ENCODE data around the gene SVIL.
"Not testable (repeated sequence)": the region's sequence is repeated elsewhere in the genome, so short reads cannot be mapped to it uniquely, and the experiment has no call there.

The SVIL gene

DNA sequence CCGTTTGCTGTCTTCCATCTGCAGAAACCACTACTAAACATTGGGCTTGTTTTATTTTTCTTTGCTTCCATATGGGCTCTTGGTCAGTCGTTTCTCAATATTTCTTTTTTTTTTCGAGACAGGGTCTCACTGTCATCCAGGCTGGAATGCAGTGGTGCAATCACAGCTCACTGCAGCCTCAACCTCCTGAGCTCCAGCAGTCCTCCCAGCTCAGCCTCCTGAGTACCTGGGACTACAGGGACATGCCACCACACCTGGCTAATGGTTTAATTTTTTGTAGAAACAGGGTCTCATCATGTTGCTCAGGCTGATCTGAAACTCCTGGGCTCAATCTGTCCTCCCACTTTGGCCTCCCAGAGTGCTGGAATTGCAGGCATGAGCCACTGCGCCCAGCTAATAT, 182.8 kb downstream of the SVIL start:
- TF ChIP-seq CTCF (IDR thresholded peaks at IDR 0.05; ENCODE audit: insufficient read depth, low read length, missing control alignments), result no peak
- CTCF ChIA-PET, result interaction anchor here (1.1 to 8.5 kb wide), 5 partner anchors 9 to 75 kb away, joined by 3 to 72 read pairs (median 13); no protein-coding TSS in a partner anchor
- DNase-seq (ENCODE audit: low read depth, low spot score), result no peak
- POLR2A ChIA-PET, result no interaction called here
- no peak overlapping the region for H3K4me3 ChIP-seq (ENCODE audit: low read depth, low read length)

DNA sequence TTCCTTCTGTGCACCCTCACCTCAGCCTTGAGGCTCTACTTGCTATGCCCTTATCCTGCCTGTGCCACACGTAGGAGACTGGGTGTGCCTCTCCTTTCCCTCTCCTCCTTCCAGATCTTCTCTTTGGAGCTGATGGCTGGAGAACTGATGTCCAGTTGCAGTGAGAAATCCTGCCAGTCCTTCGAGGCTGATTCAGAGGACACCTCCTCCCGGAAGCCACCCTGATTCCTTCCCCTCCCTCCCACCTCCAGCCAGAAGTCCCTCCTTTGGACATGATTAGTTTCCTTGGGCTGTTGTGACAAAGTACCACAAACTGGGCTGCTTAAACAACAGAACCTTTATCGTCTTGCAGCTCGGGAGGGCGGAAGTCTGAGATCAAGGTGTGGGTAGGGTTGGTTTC, 184.4 kb downstream of the SVIL start:
- POLR2A ChIA-PET, result no interaction called here
- no peak for TF ChIP-seq CTCF (IDR thresholded peaks at IDR 0.05; ENCODE audit: insufficient read depth, low read length, missing control alignments)
- CTCF ChIA-PET, result interaction anchor here (0.9 to 8.5 kb wide), 9 partner anchors 8 to 85 kb away, joined by 3 to 72 read pairs (median 7); no protein-coding TSS in a partner anchor
- DNase-seq (ENCODE audit: low read depth, low spot score), result no peak
- H3K4me3 ChIP-seq (ENCODE audit: low read depth, low read length), result no peak overlapping the region

DNA sequence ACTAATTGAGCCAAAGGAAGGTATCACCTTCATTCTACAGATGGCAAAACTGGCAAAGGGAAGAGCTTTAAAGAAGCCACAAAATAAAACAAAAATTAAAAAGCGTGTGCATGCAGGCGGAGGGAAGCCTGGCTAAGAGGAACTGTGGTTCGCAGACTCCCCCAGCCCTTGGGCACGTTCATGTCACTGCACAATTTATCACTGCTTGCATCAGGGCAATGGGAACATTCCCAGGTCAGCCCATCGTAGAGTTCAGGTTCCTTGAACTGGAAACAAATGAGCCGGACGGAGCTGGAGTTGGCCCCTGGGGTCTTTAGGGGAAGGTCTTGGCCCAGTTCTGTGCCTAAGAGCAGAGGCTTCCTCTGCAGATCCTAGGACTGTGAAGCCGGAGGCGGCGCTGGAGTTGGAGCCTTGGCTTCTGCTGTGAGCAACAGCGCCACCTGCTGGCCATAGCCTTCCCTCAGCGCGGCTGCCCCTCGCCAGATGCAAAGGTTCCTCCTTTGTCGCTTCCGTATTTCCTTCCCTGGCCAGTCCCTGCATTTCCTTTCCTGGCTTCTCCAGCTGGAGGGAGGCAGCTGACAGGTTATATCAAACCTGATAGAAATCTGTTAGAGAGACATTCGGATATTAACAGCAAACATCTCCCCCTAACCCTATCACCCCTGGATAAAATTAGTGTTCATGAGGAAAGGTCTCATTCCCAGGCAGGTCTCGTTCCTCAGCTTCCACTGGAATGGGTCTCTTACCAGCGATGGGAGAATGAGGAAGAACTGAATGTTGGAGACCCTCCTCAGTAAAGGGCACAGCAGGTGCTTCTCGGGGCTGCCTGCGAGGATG, 185.8 kb downstream of the SVIL start:
- TF ChIP-seq CTCF (IDR thresholded peaks at IDR 0.05; ENCODE audit: insufficient read depth, low read length, missing control alignments), result peak; percentile 77
- CTCF ChIA-PET, result interaction anchor here (0.7 to 8.5 kb wide), 34 partner anchors 10 to 826 kb away, joined by 3 to 72 read pairs (median 5); no protein-coding TSS in a partner anchor
- POLR2A ChIA-PET; H3K4me3 ChIP-seq (ENCODE audit: low read depth, low read length); DNase-seq (ENCODE audit: low read depth, low spot score): not testable (repeated sequence)

DNA sequence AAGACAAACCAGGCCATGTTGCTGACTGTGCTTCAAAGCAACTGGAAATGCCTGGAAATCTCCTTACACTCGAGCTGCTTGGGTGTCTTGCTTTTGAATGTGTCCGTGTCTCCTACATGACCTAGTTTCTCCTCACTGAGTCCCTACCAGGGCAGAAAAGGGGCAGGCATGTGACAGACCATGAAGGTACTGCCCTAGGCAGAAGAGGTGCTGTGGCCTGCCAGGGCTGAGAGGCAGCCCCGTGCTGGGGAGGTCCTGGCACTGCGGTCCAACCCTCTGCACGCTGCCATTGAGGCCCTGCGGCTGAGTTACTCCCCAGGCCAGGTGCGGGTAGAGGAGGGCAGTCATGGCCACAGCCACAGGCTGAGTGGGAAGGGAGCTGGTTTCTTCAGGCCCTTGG, 186.6 kb downstream of the SVIL start:
- POLR2A ChIA-PET, result no interaction called here

GRCh38 chr10:29446327-29446726, 188.4 kb downstream of the SVIL start:
- TF ChIP-seq CTCF (IDR thresholded peaks at IDR 0.05; ENCODE audit: insufficient read depth, low read length, missing control alignments), result no peak
- ChIA-PET POLR2A (no interaction called here), CTCF (interaction anchor here (0.7 to 8.5 kb wide), 21 partner anchors 10 to 95 kb away, joined by 3 to 72 read pairs (median 6); no protein-coding TSS in a partner anchor)
- no peak for DNase-seq (ENCODE audit: low read depth, low spot score)
- H3K4me3 ChIP-seq (ENCODE audit: low read depth, low read length), result no peak overlapping the region

More for the DNA sequence above, 186.6 kb downstream of the SVIL start:
- TF ChIP-seq CTCF (IDR thresholded peaks at IDR 0.05; ENCODE audit: insufficient read depth, low read length, missing control alignments), result no peak
- no peak for DNase-seq (ENCODE audit: low read depth, low spot score)
- CTCF ChIA-PET, result interaction anchor here (0.7 to 8.5 kb wide), 28 partner anchors 10 to 819 kb away, joined by 3 to 72 read pairs (median 8); no protein-coding TSS in a partner anchor
- no peak overlapping the region for H3K4me3 ChIP-seq (ENCODE audit: low read depth, low read length)

DNA sequence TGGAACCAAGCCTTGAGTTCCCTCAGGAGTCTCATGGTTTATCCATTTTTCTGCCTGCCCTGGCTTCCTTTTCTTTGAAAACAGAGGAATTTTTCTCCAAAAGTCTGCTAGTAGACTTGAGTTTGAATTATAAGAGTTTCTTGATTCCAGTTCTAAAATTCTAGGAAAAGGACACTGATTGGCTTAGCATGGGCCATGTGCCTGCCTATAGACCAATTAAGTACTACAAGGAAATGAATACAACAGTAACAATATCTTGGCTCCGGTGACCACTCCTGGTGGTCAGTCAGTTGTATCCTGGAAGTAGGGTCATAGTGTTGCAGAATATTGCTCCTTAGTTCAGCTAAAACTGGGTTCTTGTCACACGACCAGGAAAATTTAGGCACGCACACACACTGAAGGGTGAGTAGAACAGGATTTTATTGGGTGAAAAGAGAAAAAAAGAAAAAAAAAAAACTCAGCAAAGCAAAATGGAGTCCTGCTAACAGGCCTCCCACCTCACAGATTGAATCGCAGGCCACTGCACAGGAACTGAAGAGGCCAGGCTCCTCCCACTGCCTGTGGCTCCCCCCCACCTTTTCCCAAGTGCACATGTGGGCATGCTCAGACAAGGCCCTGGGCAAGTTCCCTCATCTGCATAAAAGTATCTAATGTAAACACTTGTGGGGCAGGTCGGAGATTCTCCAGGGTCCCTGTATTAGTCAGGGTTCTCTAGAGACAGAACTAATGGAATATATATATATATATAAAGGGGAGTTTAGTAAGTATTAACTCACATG, 190.8 kb downstream of the SVIL start:
- TF ChIP-seq CTCF (IDR thresholded peaks at IDR 0.05; ENCODE audit: insufficient read depth, low read length, missing control alignments), result no peak
- POLR2A ChIA-PET, result no interaction called here
- no peak overlapping the region for H3K4me3 ChIP-seq (ENCODE audit: low read depth, low read length)
- DNase-seq (ENCODE audit: low read depth, low spot score), result no peak
- CTCF ChIA-PET, result interaction anchor here (1.1 to 2.2 kb wide), 6 partner anchors 8 to 67 kb away, joined by 3 to 9 read pairs (median 6); no protein-coding TSS in a partner anchor

Measured in AG04449 (cell line).